NT2/D1 (cell line): ENCODE data around the gene TRPM4.
A peak's percentile ranks its signal among the peaks of the same experiment; 100 is the strongest.

Source experiments
- DNase-seq: peaks from one replicate; pipeline ENCODE4 v3.0.0-alpha.2; 2011; ENCODE audit warnings: low read depth, low spot score
- H3K27me3 ChIP-seq: 2 replicates; pipeline ENCODE4 v1.6.0; 2011; ENCODE audit warnings: mild to moderate bottlenecking; ENCODE audit not compliant: insufficient read length, insufficient read depth
- H3K36me3 ChIP-seq: 2 replicates; pipeline ENCODE4 v1.6.1; 2011; ENCODE audit warnings: mild to moderate bottlenecking, low read length, mixed read lengths; ENCODE audit not compliant: insufficient read depth, insufficient read length
- H3K4me1 ChIP-seq: 2 replicates; pipeline ENCODE4 v1.5.1; 2011; ENCODE audit not compliant: insufficient read depth, insufficient read length
- H3K4me3 ChIP-seq: 2 replicates; pipeline ENCODE4 v1.5.1; 2011; ENCODE audit warnings: low read depth; ENCODE audit not compliant: insufficient read length
- H3K9ac ChIP-seq: 2 replicates; pipeline ENCODE4 v1.6.0; 2011; ENCODE audit warnings: low read depth; ENCODE audit not compliant: insufficient read length
- H3K9me3 ChIP-seq: 2 replicates; pipeline ENCODE4 v1.5.1; 2011; ENCODE audit warnings: mild to moderate bottlenecking, low read length; ENCODE audit not compliant: insufficient read depth
- SUZ12 ChIP-seq: IDR thresholded peaks from 2 replicates; pipeline ENCODE4 v1.6.1; 2011; ENCODE audit not compliant: insufficient read length, insufficient read depth; ENCODE audit errors: extremely low read depth
- YY1 ChIP-seq: IDR thresholded peaks from 2 replicates; pipeline ENCODE4 v1.6.1; 2011; ENCODE audit not compliant: insufficient read length, insufficient read depth
- ZNF274 ChIP-seq: IDR thresholded peaks from 2 replicates; pipeline ENCODE4 v1.6.1; 2011; ENCODE audit warnings: mild to moderate bottlenecking, low read depth, low read length

The TRPM4 gene

DNA sequence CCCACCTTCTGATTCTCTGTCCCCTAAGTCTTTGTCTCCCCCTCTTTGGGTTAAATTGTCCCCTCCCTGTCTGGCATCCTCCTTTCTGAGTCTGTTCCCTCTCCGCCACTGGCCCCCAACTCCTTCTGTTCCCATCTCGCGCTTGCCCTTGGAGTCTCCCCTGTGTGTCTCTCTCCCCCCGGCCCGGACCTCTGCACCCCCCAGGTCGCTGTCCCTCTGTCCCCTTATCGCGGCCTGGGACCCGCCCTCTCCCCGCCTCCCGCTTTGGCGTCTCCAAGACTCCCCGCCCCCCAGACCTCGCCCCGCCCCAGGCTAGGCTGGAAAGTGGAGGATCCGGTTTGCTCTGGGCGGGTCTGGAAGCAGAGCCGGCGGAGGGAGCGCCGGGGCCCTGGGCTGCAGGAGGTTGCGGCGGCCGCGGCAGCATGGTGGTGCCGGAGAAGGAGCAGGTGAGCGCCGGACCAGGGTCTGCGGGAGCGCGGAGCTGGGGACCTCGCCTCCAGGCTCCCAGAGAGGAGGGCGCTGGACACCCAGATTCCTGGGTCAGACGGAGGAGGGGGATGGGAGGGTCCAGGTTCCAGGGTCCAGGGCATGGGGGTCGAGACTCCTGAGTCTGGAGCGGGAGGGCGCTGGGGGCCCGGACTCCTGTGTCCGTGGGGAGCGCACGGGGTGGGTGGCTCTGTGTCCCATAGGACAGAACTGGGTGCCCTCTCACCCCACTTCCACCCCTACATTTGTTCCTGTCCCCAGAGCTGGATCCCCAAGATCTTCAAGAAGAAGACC, at the start of gene TRPM4:
Gene TRPM4 (plus strand): TSS at position 348 of the 780 bp plus-strand sequence. CDS start 75 bp downstream, at position 423.
- Histone ChIP-seq H3K9ac (peak within 1 kb of the TSS; percentile 82), H3K4me3 (peak within 1 kb of the TSS; percentile 68), H3K4me1 (peaks cover 6% of the 10 kb centered on the region), H3K27me3 (peaks cover 22% of the 10 kb centered on the region), H3K9me3 (no peaks in the 10 kb centered on the region), H3K36me3 (no peaks in the 10 kb centered on the region)
- DNase-seq: peak; percentile 57
- TF ChIP-seq YY1 (no peak), SUZ12 (no peak), ZNF274 (no peak)

- Histone ChIP-seq H3K9me3 (no peaks in the 10 kb centered on the region), H3K4me3 (no peak overlapping the region), H3K27me3 (no peaks in the 10 kb centered on the region), H3K36me3 (peaks cover 57% of the 10 kb centered on the region), H3K9ac (no peak overlapping the region), H3K4me1 (peaks cover 11% of the 10 kb centered on the region)
- TF ChIP-seq SUZ12 (no peak), YY1 (no peak), ZNF274 (no peak)
- no peak for DNase-seq
These were observed 48.5 kb upstream of the TRPM4 start for GRCh38 chr19:49109051-49109450.

DNA sequence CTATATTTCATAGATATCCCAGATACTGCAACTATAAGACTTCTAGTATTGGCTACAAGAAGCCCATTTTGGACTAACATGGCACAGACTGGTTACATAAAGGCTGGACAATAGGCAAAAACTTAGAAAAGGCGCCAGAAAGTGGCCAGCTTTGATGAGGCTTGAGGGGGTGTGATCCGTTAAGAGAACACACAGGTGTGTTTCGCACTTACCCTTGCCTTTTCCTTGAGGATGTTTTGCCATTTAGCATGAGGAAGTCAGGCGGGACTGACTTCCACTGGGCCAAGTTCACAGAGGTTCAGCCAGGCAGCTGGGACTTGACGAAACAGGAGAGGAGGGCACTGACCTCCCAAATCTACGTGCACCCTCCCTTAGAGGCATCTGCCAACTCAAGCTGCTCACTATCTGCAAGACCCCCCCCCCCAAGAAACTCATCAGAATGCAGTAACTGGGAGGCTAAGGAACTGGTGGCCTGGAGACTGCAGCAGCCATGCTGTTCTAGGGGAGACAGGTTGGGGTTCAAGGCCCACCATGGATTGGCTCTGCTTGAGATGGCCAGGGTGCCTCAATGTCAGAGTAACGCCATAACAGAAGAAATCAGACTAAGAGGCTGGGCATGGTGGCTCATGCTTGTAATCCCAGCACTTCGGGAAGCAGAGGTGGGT, 47.9 kb upstream of the TRPM4 start:
- Histone ChIP-seq H3K27me3 (no peaks in the 10 kb centered on the region), H3K9ac (no peak overlapping the region), H3K4me1 (peaks cover 11% of the 10 kb centered on the region), H3K36me3 (peaks cover 51% of the 10 kb centered on the region), H3K4me3 (no peak overlapping the region), H3K9me3 (no peaks in the 10 kb centered on the region)
- no peak for DNase-seq
- TF ChIP-seq ZNF274: no peak
- TF ChIP-seq SUZ12: no peak
- no peak for TF ChIP-seq YY1

- Histone ChIP-seq H3K4me1 (peaks cover 11% of the 10 kb centered on the region), H3K36me3 (peaks cover 44% of the 10 kb centered on the region), H3K27me3 (no peaks in the 10 kb centered on the region), H3K4me3 (no peak overlapping the region), H3K9me3 (no peaks in the 10 kb centered on the region), H3K9ac (no peak overlapping the region)
- TF ChIP-seq ZNF274 (no peak), YY1 (no peak), SUZ12 (no peak)
- no peak for DNase-seq
These were observed 47.0 kb upstream of the TRPM4 start for GRCh38 chr19:49110567-49110966.

DNA sequence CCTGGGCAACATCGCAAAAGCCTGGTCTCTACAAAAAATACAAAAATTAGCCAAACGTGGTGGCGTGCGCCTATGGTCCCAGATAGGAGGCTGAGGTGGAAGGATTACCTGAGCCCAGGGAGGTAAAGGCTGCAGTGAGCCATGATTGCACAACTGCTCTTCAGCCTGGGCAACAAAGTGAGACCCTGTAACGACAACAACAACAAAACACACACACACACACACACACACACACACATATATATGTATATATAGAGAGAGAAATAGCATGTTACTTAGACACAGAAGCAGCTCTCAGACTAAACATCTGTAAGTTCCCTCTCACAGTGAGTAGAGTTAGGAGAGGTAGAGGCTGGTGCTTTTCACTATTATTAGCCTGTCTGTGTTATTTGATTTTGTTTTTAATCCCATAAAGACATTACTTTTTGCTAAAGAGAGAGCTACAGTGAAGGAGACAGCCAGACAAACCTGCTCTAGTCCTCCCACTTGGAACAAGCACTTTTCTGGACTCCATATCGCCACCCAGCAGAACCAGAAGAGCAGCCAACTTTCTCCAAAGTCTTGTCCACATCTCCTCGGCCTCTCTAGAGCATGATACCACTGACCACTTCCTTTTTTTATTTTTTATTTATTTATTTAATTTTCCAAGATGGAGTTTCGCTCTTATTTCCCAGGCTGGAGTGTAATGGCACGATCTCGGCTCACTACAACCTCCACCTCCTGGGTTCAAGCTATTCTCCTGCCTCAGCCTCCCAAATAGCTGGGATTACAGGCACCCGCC, 46.2 kb upstream of the TRPM4 start:
- Histone ChIP-seq H3K27me3 (no peaks in the 10 kb centered on the region), H3K4me3 (no peak overlapping the region), H3K36me3 (peaks cover 38% of the 10 kb centered on the region), H3K4me1 (peaks cover 11% of the 10 kb centered on the region), H3K9ac (no peak overlapping the region), H3K9me3 (no peaks in the 10 kb centered on the region)
- TF ChIP-seq ZNF274 (no peak), SUZ12 (no peak), YY1 (no peak)
- no peak for DNase-seq

DNA sequence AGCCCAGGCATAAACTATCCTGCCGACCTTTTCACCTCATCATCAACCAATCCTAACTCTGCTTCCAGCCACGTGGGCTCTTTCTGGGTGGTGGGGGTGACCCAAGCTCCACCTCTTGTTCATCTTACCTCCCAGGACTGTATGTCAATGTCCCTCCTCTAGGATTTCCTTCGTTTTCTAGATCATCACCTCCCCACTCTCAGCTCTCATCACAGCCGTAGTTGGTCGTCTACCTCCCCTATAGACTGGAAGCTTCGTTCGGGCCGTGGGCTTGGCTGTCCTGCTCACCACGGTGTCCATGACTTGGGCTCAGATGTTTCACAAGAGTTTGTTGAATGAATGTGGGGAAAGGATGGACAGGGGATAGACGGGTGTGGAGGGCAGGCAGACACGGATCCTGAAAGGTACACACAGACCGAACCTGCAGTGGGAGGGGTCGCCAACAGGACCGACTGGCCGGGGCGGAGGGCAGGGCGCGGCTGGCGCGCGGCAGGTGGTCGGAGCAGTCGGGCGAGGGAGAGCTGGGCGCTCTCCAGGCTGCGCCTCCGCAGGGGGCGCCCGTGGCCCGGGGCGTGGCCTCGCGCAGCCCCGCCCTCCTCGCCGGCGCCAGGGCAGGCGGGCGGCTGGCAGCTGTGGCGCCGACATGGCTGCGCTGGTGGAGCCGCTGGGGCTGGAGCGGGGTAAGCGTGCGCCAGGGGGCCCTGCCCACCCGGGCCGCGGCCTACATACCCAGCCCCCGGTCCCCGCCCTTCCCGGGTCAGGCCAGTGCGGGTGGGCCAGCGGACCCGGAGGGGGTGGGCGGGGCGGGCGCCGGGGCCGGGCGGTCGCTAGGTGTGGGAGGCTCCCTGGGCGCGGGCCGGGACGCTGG, 43.6 kb upstream of the TRPM4 start, which contains the start of gene LIN7B:
Gene LIN7B (plus strand): TSS at position 609 of the 868 bp plus-strand sequence. CDS start 35 bp downstream, at position 644.
- no peak for DNase-seq
- H3K27me3 ChIP-seq: no peaks in the 10 kb centered on the region
- no peaks in the 10 kb centered on the region for H3K9me3 ChIP-seq
- peak within 1 kb of the TSS; percentile 85 for H3K9ac ChIP-seq
- H3K36me3 ChIP-seq: peaks cover 12% of the 10 kb centered on the region
- H3K4me3 ChIP-seq: peak within 1 kb of the TSS; percentile 70
- TF ChIP-seq YY1: no peak
- peaks cover 6% of the 10 kb centered on the region for H3K4me1 ChIP-seq
